ENCODE data around the gene ARHGEF25. TPM values are rescaled to one million over a fixed set of nuclear protein-coding genes. Genes with fewer than 3 reads are reported as not detected.
"Not testable (repeated sequence)": the region's sequence is repeated elsewhere in the genome, so short reads cannot be mapped to it uniquely, and the experiment has no call there.

ARHGEF25 gene
- total RNA-seq, 1 donor from 2014 or later: 16.8 TPM

GRCh38 chr12:57657744-57658143, 46.5 kb downstream of the ARHGEF25 start:
- FAIRE-seq (no peak), DNase-seq (ENCODE audit: low read depth) (no peak)

GRCh38 chr12:57658890-57659289, 47.7 kb downstream of the ARHGEF25 start:
- Mint-ChIP-seq H3K4me1 (ENCODE audit: low read depth, unreplicated experiment) (no peaks in the 10 kb centered on the region), H3K27me3 (ENCODE audit: low read depth, unreplicated experiment) (peaks cover 17% of the 10 kb centered on the region), H3K36me3 (ENCODE audit: low read depth, unreplicated experiment) (no peaks in the 10 kb centered on the region), H3K9me3 (ENCODE audit: unreplicated experiment) (peaks cover 25% of the 10 kb centered on the region), H3K4me3 (ENCODE audit: unreplicated experiment) (no peak overlapping the region), H3K27ac (ENCODE audit: unreplicated experiment) (no peak overlapping the region)
- FAIRE-seq: no peak
- H2AFZ ChIP-seq (ENCODE audit: low read depth, low read length): no peak overlapping the region
- no peaks in the 10 kb centered on the region for H3K27me3 ChIP-seq (ENCODE audit: insufficient read depth, low read length)
- DNase-seq (ENCODE audit: low read depth): no peak
- H3K9me3 ChIP-seq (ENCODE audit: insufficient read depth, low read depth, low read length): no peaks in the 10 kb centered on the region
- H3K4me3 ChIP-seq (ENCODE audit: insufficient read depth, low read depth, low read length): no peak overlapping the region
- no peak overlapping the region for H3K9ac ChIP-seq (ENCODE audit: low read length)
- no peak overlapping the region for H3K4me2 ChIP-seq (ENCODE audit: low read length)
- H3K27ac ChIP-seq (ENCODE audit: low read depth, low read length): no peak overlapping the region
- H3K36me3 ChIP-seq (ENCODE audit: insufficient read depth, low read length): no peaks in the 10 kb centered on the region
- no peaks in the 10 kb centered on the region for H3K79me2 ChIP-seq (ENCODE audit: insufficient read depth, low read length)
- H4K20me1 ChIP-seq (ENCODE audit: insufficient read depth, low read length): no peaks in the 10 kb centered on the region
- TF ChIP-seq EZH2 (IDR thresholded peaks at IDR 0.05; ENCODE audit: insufficient read depth, low read length): no peak
- TF ChIP-seq, protein P1, sequence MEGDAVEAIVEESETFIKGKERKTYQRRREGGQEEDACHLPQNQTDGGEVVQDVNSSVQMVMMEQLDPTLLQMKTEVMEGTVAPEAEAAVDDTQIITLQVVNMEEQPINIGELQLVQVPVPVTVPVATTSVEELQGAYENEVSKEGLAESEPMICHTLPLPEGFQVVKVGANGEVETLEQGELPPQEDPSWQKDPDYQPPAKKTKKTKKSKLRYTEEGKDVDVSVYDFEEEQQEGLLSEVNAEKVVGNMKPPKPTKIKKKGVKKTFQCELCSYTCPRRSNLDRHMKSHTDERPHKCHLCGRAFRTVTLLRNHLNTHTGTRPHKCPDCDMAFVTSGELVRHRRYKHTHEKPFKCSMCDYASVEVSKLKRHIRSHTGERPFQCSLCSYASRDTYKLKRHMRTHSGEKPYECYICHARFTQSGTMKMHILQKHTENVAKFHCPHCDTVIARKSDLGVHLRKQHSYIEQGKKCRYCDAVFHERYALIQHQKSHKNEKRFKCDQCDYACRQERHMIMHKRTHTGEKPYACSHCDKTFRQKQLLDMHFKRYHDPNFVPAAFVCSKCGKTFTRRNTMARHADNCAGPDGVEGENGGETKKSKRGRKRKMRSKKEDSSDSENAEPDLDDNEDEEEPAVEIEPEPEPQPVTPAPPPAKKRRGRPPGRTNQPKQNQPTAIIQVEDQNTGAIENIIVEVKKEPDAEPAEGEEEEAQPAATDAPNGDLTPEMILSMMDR (IDR thresholded peaks at IDR 0.05; ENCODE audit: insufficient read depth, low read depth, low read length): no peak
- no peaks in the 10 kb centered on the region for H3K4me1 ChIP-seq (ENCODE audit: insufficient read depth, low read length)

More at GRCh38 chr12:57657744-57658143, 46.5 kb downstream of the ARHGEF25 start:
- Mint-ChIP-seq H3K27me3 (ENCODE audit: low read depth, unreplicated experiment) (peaks cover 15% of the 10 kb centered on the region), H3K4me3 (ENCODE audit: unreplicated experiment) (no peak overlapping the region), H3K4me1 (ENCODE audit: low read depth, unreplicated experiment) (no peaks in the 10 kb centered on the region), H3K9me3 (ENCODE audit: unreplicated experiment) (peaks cover 23% of the 10 kb centered on the region), H3K36me3 (ENCODE audit: low read depth, unreplicated experiment) (no peaks in the 10 kb centered on the region), H3K27ac (ENCODE audit: unreplicated experiment) (no peak overlapping the region)
- H3K36me3 ChIP-seq (ENCODE audit: insufficient read depth, low read length): no peaks in the 10 kb centered on the region
- H3K27me3 ChIP-seq (ENCODE audit: insufficient read depth, low read length): no peaks in the 10 kb centered on the region
- H3K9ac ChIP-seq (ENCODE audit: low read length): no peak overlapping the region
- TF ChIP-seq EZH2 (IDR thresholded peaks at IDR 0.05; ENCODE audit: insufficient read depth, low read length): no peak
- TF ChIP-seq, protein P1 (IDR thresholded peaks at IDR 0.05; ENCODE audit: insufficient read depth, low read depth, low read length): no peak
- H3K9me3 ChIP-seq (ENCODE audit: insufficient read depth, low read depth, low read length): no peaks in the 10 kb centered on the region
- no peaks in the 10 kb centered on the region for H4K20me1 ChIP-seq (ENCODE audit: insufficient read depth, low read length)
- H3K27ac ChIP-seq (ENCODE audit: low read depth, low read length): no peak overlapping the region
- no peaks in the 10 kb centered on the region for H3K79me2 ChIP-seq (ENCODE audit: insufficient read depth, low read length)
- no peak overlapping the region for H3K4me2 ChIP-seq (ENCODE audit: low read length)
- H2AFZ ChIP-seq (ENCODE audit: low read depth, low read length): no peak overlapping the region
- no peaks in the 10 kb centered on the region for H3K4me1 ChIP-seq (ENCODE audit: insufficient read depth, low read length)
- no peak overlapping the region for H3K4me3 ChIP-seq (ENCODE audit: insufficient read depth, low read depth, low read length)

DNA sequence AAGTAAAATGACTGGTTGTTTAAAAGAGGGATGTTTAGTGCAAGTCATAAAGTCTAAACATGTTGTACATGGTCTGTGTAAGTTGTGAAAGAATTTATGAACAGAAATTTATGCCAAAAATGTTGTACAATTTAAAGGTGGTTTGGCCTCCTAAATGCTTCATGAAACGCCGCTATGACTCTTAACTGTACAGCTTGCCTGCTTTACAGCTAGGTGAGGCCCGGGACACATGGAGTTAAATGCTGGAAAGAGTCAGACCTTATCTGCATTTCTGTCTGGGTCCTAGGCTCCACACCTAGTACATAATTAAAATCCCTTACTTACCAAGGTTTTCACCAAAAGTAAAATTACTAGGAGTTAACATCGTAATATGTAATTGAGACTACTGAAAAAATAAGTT, 50.1 kb downstream of the ARHGEF25 start:
- no peaks in the 10 kb centered on the region for H3K36me3 ChIP-seq (ENCODE audit: insufficient read depth, low read length)
- no peaks in the 10 kb centered on the region for H3K79me2 ChIP-seq (ENCODE audit: insufficient read depth, low read length)
- Mint-ChIP-seq H3K4me3 (ENCODE audit: unreplicated experiment) (no peak overlapping the region), H3K27me3 (ENCODE audit: low read depth, unreplicated experiment) (peaks cover 17% of the 10 kb centered on the region), H3K36me3 (ENCODE audit: low read depth, unreplicated experiment) (peaks cover 2% of the 10 kb centered on the region), H3K27ac (ENCODE audit: unreplicated experiment) (no peak overlapping the region), H3K9me3 (ENCODE audit: unreplicated experiment) (peaks cover 24% of the 10 kb centered on the region), H3K4me1 (ENCODE audit: low read depth, unreplicated experiment) (no peaks in the 10 kb centered on the region)
- no peaks in the 10 kb centered on the region for H4K20me1 ChIP-seq (ENCODE audit: insufficient read depth, low read length)
- H3K4me1 ChIP-seq (ENCODE audit: insufficient read depth, low read length): no peaks in the 10 kb centered on the region
- no peak overlapping the region for H3K9ac ChIP-seq (ENCODE audit: low read length)
- no peaks in the 10 kb centered on the region for H3K27me3 ChIP-seq (ENCODE audit: insufficient read depth, low read length)
- TF ChIP-seq EZH2 (IDR thresholded peaks at IDR 0.05; ENCODE audit: insufficient read depth, low read length): no peak
- TF ChIP-seq, protein P1 (IDR thresholded peaks at IDR 0.05; ENCODE audit: insufficient read depth, low read depth, low read length): no peak
- H3K9me3 ChIP-seq (ENCODE audit: insufficient read depth, low read depth, low read length): no peaks in the 10 kb centered on the region
- FAIRE-seq (no peak), DNase-seq (ENCODE audit: low read depth) (no peak)
- no peak overlapping the region for H3K4me3 ChIP-seq (ENCODE audit: insufficient read depth, low read depth, low read length)
- H2AFZ ChIP-seq (ENCODE audit: low read depth, low read length): no peak overlapping the region
- H3K27ac ChIP-seq (ENCODE audit: low read depth, low read length): no peak overlapping the region
- no peak overlapping the region for H3K4me2 ChIP-seq (ENCODE audit: low read length)

- H3K4me2 ChIP-seq (ENCODE audit: low read length); H3K36me3 ChIP-seq (ENCODE audit: insufficient read depth, low read length); H3K4me1 Mint-ChIP-seq (ENCODE audit: low read depth, unreplicated experiment); H3K27me3 ChIP-seq (ENCODE audit: insufficient read depth, low read length); H3K4me3 ChIP-seq (ENCODE audit: insufficient read depth, low read depth, low read length); H3K79me2 ChIP-seq (ENCODE audit: insufficient read depth, low read length); H3K36me3 Mint-ChIP-seq (ENCODE audit: low read depth, unreplicated experiment); H3K27me3 Mint-ChIP-seq (ENCODE audit: low read depth, unreplicated experiment); DNase-seq (ENCODE audit: low read depth); H3K27ac Mint-ChIP-seq (ENCODE audit: unreplicated experiment); H3K4me1 ChIP-seq (ENCODE audit: insufficient read depth, low read length); H3K9ac ChIP-seq (ENCODE audit: low read length); H3K27ac ChIP-seq (ENCODE audit: low read depth, low read length); FAIRE-seq; H4K20me1 ChIP-seq (ENCODE audit: insufficient read depth, low read length); H2AFZ ChIP-seq (ENCODE audit: low read depth, low read length); H3K9me3 ChIP-seq (ENCODE audit: insufficient read depth, low read depth, low read length); H3K4me3 Mint-ChIP-seq (ENCODE audit: unreplicated experiment): not testable (repeated sequence)
- H3K9me3 Mint-ChIP-seq (ENCODE audit: unreplicated experiment): peaks cover 12% of the 10 kb centered on the region
Observed at GRCh38 chr12:57665066-57665820, 54.0 kb downstream of the ARHGEF25 start.
